Measurements from ENCODE around the gene MRPL18.

DNA sequence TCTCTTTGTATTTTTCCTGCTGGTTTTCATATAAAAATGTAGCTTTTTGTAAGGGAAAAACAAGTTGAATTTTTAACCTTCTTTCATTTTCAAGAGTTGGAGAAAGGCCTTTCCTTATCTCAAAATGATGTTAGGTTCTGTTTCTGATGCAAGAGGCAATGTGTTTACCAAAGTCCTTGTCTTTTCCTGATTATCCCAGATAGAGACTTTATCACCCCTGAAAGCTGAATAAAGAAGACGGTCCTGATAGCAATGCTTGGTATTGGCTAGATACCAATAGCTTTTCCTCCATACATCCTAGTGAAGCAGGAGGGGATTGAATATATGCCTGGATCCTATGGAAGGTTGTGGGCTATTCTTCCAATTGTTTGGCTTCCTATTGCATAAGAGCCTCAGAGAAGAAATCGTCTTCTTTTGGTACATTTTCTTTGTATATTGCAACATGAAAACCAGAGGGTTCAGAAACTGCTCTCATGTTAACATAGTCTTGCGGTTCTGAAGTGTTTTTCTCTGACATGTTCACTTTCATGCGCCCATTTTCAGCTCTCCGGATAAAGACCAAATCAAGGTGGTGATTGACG lies 15.3 kb downstream of the MRPL18 start:
- TF ChIP-seq POLR2A (IDR thresholded peaks at IDR 0.05; ENCODE audit: low read length) (no peak), GATA1 (IDR thresholded peaks at IDR 0.05; ENCODE audit: low read depth, low read length) (no peak)
